Fibroblast of gingiva (primary cell): ENCODE measurements around the gene DPH7.
A peak's percentile ranks its signal among the peaks of the same experiment; 100 is the strongest.
"Not testable (repeated sequence)": the region's sequence is repeated elsewhere in the genome, so short reads cannot be mapped to it uniquely, and the experiment has no call there.

Experiments
- DNase-seq: peaks from one replicate; pipeline ENCODE4 v3.0.0-alpha.2; 2011; ENCODE audit warnings: low read depth

Gene DPH7

GRCh38 chr9:137606005-137606621, 27.4 kb upstream of the DPH7 start:
- DNase-seq = no peak

- peak; percentile 87 for DNase-seq
These were observed 26.6 kb upstream of the DPH7 start, which contains the start of gene ARRDC1 for GRCh38 chr9:137605121-137606004. TSS of gene ARRDC1 (plus strand) at chr9:137605686. CDS start at chr9:137605718, 32 bp downstream.

DNA sequence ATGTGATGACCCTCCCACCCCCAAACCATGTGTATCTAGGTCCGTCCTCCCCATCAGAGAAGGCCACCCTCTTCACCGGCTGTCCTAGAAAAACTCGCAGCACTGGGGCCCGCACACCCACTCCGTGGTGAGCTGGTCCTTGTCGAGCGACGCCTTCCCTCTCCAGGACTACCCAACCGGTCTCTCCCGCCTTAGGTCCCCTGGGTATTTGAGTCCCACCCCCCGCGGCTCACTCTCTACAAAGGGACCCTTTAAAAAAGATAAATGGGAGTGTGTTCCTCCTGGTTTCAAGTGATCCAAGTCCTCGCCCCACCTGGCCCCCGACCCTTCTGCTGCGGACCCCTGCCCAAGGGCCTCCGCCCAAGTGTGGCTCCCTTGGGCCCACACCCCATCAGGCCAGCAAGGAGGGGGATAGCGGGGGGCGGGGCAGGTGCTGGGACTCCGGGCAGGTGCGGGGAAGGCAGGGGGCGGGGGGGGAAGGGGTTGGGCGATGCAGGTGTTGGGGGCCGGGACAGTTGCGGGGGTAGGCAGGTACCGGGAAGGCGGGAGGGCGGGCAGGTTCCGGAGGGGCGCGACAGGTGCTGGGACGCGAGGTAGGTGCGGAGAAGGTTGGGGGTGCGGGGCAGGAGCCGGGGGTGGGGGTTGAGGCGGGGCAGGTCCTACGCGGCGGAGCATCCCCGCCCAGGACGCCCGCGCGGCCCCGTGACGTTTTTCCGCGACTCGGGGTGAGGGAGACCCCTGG, 25.8 kb upstream of the DPH7 start:
- DNase-seq = no peak

DNA sequence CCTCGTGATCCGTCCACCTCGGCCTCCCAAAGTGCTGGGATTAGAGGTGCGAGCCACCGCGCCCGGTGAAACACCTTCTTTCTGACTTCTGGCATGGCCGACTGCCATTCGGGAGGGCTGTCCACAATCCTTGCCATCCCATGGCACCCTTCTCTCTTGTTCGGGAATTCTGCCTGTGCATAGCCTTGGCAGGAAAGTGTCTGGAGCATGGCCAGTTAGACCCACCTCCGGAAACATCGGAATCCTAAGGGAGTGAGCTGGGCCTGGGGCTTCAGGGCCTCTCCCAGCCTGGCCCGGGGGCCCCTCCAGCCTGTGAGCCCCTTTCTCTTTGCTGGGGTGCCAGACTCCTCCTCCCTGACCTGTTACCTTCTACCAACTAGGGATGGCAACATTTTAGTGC, 25.2 kb upstream of the DPH7 start:
- no peak for DNase-seq

DNA sequence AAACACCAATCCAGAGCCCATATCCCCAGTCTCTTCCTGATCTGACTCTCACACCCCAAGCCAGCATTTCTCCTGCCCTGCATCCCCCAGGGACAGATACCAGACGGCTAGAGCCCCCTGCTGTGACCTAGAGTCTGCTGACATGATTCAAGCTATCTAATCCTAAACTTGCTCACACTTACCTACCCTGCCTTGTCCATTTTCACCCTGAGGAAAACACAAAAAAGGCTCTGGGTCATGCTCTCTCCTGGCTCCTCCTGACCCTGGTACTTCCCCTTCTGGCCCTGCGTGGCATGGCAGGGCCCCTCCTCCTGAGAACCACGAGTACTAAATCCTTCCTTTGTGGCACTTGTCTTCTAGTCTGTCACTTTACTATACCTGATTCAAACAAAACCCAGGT, 23.9 kb upstream of the DPH7 start:
- DNase-seq = no peak

GRCh38 chr9:137598943-137599342, 20.2 kb upstream of the DPH7 start:
- no peak for DNase-seq

DNA sequence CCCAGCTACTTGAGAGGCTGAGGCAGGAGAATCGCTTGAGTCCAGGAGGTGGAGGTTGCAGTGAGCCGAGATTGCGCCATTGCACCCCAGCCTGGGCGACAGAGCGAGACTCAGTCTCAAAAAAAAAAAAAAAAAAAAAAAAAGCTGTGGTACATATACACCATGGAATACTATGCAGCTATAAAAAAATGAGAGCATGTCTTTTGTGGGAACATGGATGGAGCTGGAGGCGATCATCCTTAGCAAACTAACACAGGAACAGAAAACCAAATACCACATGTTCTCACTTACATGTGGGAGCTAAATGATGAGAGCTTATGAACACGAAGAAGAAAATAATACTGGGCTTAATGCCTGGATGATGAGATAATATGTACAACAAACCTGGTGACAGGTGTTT, 17.9 kb upstream of the DPH7 start:
- DNase-seq = not testable (repeated sequence)

DNA sequence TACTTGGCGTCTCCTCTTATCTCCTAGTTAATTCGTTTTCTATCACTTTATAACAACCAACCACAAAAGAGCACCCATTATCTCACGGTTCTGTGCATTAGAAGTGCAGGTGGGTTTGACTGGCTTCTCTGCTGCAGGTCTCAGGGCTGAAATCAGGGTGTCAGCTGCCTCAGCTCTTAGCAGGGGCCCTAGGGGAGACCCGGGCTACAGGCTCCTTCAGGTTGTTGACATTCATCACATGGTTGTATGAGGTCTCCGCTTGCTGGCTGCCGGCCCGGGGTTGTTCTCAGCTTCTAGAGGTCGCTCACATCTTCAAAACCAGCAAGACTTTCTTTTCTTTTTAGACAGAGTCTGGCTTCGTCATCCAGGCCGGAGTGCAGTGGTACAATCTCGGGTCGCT, 14.5 kb upstream of the DPH7 start:
- DNase-seq = no peak

GRCh38 chr9:137592767-137593166, 14.0 kb upstream of the DPH7 start:
- DNase-seq = no peak

GRCh38 chr9:137590469-137591383, 12.0 kb upstream of the DPH7 start, which contains the start of gene ZMYND19:
TSS of gene ZMYND19 (minus strand) at chr9:137590512. CDS start at chr9:137590263, 249 bp downstream.
- peak; percentile 78 for DNase-seq

- DNase-seq = no peak
These were observed 11.4 kb upstream of the DPH7 start for GRCh38 chr9:137590123-137590468.

DNA sequence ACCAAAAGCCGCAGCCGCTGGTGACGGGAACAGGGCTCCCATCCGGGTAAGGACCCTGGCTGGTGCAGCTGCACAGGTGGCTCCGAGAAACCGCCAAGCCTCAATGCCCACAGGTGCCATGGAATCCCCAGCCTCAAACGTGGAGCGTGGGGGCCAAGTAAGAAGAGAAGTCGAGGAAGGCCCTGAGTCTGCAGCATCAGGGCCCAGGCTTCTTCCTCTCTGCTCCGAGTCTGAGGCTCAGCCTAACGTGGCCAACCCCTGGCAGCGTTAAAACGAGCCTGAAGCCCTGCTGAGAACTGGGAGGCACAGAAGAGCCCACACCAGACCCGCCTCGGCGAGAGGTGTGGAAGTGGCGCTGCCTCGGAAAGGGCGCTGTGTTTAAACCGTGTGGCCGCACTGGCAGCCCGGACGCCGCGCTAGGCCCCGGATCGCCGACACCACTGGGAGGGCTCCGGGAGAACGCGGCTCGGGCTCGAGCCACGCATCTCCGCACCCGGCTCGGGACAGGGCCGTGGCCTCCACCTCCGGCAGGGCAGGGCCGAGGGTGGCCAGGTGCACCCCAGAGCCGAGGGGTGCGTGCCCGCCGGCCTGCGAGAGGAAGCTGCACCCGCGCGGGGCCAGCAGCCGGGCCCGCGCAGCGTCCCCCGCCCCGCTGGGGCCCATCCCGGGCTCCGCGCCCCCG, 10.9 kb upstream of the DPH7 start:
- no peak for DNase-seq

DNA sequence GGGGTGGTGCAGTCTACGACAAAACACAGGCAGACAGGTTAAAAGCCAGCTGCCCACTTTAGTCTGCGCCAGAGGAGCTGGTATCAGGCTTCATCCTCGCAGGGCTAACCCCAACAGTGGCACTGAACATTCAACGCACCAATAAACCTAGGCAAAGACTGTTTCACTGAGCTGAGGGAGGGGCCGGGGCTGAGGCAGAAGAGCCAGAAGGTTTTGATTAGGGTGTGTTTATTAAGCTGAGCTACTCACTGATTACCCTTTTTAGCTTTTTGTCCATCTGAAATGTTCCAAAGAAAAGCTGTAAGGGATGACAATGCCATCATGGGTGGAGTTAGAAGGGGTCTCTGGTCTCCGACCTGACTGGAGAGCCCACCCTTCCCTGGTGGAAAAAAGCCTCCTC, 10.2 kb upstream of the DPH7 start:
- peak; percentile 46 for DNase-seq

- DNase-seq = no peak
These were observed 9.6 kb upstream of the DPH7 start for GRCh38 chr9:137588311-137588710.

GRCh38 chr9:137586854-137587253, 8.1 kb upstream of the DPH7 start:
- DNase-seq = no peak

- DNase-seq = no peak
These were observed 5.2 kb upstream of the DPH7 start for GRCh38 chr9:137583957-137584356.

GRCh38 chr9:137583347-137583746, 4.6 kb upstream of the DPH7 start:
- DNase-seq = no peak

- DNase-seq = no peak
These were observed 3.6 kb upstream of the DPH7 start for GRCh38 chr9:137582286-137582860.

DNA sequence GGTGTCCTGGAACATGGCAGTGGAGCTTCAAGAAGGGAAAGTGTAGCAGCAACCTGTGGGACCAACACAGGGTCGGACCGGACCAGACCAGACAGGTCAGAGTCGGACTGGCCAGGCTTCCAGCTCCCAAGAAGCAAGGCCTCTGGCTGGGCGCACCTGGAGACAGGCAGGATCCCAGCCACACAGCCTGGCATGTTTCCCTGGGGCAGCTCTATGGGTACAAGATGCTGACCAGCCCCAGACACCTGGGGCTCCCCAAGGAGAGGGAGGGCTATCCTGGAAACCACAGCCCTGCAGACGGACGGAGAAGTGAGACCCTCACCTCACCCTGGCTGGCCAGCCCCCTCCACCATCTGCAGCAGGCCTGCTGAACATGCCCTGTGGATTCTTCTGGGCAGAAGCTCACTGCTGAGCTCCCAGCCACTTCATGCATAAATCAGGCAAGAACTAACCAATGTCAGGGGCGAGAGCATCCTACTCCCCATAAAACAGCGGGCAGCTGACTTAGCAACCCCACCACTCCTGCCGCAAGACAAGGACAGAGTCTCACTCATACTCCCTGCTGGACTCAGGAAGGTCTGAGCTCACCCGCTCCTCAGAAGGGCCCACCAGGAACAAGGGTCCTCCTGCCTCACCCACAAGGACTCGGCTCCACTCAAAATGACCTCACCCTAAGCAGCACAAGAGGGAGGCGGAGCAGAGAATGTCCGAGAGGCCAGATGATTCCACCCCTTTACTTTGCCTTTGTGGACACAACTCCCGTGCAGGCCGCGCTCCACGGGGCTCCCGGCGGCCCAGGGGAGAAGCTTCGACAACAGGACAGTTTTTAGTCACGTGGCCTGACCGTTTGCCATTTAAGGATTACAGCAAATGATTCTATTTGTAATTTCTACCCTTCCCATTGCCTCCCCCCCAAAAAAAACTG, 2.9 kb upstream of the DPH7 start:
- DNase-seq = no peak

- DNase-seq = no peak
These were observed 2.2 kb upstream of the DPH7 start for GRCh38 chr9:137580954-137581322.
